Gastroesophageal sphincter (tissue), 4 donors: ENCODE results near the gene DDX28. TPM values are rescaled to one million over a fixed set of nuclear protein-coding genes. Genes with fewer than 3 reads are reported as not detected.

Experiments
- ATAC-seq: fragments of 150-250 bp; one replicate; pipeline ENCODE4 v1.9.1; 2016; ENCODE audit warnings: mild to moderate bottlenecking, moderate library complexity
- H3K27ac ChIP-seq, 4 donors: fragments of 200-600 bp; sonication (generic) in 3 of 4; 1 replicate in 3 of 4; 2 replicates in 1 of 4; pipeline ENCODE4 v1.5.1; 2016 to 2019
- H3K27me3 ChIP-seq: fragments of 200-600 bp; sonication (generic); one replicate; pipeline ENCODE4 v1.5.1; 2019
- H3K36me3 ChIP-seq, 2 donors: fragments of 200-600 bp; sonication (generic); one replicate each; pipeline ENCODE4 v1.5.1; 2019; ENCODE audit warnings: control low read depth in 1 of 2
- H3K4me1 ChIP-seq, 3 donors: fragments of 200-600 bp; sonication (generic); 1 replicate in 2 of 3; 2 replicates in 1 of 3; pipeline ENCODE4 v1.5.1; 2016 to 2019; ENCODE audit warnings: control low read depth in 2 of 3
- H3K4me3 ChIP-seq, 2 donors: fragments of 200-600 bp; sonication (generic); one replicate each; pipeline ENCODE4 v1.5.1; 2019; ENCODE audit warnings: mild to moderate bottlenecking in 1 of 2, moderate library complexity in 1 of 2
- H3K9me3 ChIP-seq, 3 donors: fragments of 200-600 bp; sonication (generic); one replicate each; pipeline ENCODE4 v1.5.1; 2017 to 2019; ENCODE audit warnings: control low read depth in 2 of 3
- EP300 ChIP-seq: sonication (generic); formaldehyde crosslinking; IDR thresholded peaks from one replicate; pipeline ENCODE4 v1.6.1; 2017; ENCODE audit warnings: antibody characterized with exemption, mild to moderate bottlenecking
- POLR2A ChIP-seq, 2 donors: fragments of 450-650 bp; IDR thresholded peaks; one replicate each; pipeline ENCODE4 v1.6.1; 2017; ENCODE audit warnings: antibody characterized with exemption in 2 of 2, mild to moderate bottlenecking in 2 of 2, moderate library complexity in 1 of 2
- POLR2AphosphoS5 ChIP-seq: sonication (generic); formaldehyde crosslinking; IDR thresholded peaks from one replicate; pipeline ENCODE4 v1.6.1; 2017; ENCODE audit warnings: antibody characterized with exemption
- WGBS, 2 donors: methylation state at CpG; one replicate each; pipeline ENCODE4 v1.1.5; 2018; ENCODE audit warnings: low coverage in 1 of 2; 5-methylcytosine and 5-hydroxymethylcytosine counted together
- small RNA-seq, 4 donors: library from RNA; depleted of rRNA; stranded (forward); fragments of <200 nt; gene quantifications; one replicate each; pipeline ENCODE3, GENCODE V24; 2016
- total RNA-seq, 4 donors: library from RNA; depleted of rRNA; stranded (reverse); fragments of >200 nt; gene quantifications; one replicate each; pipeline ENCODE4 v1.1.0, GENCODE V29; 2016
- TF ChIP-seq, protein P1 (sequence below), 4 experiments: fragments of 200-600 bp in 2 of 4; fragments of 450-650 bp in 2 of 4; sonication (generic) in 1 of 4; IDR thresholded peaks; one replicate each; pipeline ENCODE4 v1.5.1; 2017 to 2019; ENCODE audit warnings: antibody characterized with exemption in 4 of 4, mild to moderate bottlenecking in 2 of 4, moderate library complexity in 2 of 4

The DDX28 gene
- total RNA-seq, 4 donors from 2014 or later, result 6.5 to 10.4 (median 8.0) TPM

DNA sequence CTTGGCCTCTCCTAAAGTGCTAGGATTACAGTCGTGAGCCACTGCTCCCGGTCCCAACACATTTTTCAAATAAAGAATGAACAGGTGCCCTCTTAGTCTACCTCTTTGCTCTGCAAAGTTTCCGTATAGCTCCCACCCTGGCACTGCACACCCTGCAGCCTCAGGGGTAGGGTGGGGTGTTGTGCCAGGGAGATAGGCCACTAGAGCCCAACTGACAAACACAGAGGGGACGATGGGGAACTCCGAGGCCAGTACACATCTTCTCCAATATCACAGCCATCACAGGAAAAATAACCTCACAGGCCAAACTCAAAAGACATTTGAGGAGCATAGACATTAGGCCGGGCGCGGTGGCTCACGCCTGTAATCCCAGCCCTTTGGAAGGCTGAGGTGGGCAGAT, 51.9 kb downstream of the DDX28 start:
- no peaks in the 10 kb centered on the region for H3K27me3 ChIP-seq
- no peak for ATAC-seq
- no peaks in the 10 kb centered on the region for H3K9me3 ChIP-seq
- TF ChIP-seq POLR2A (IDR thresholded peaks at IDR 0.05) (no peak), EP300 (no peak), POLR2AphosphoS5 (no peak)
- TF ChIP-seq, protein P1, sequence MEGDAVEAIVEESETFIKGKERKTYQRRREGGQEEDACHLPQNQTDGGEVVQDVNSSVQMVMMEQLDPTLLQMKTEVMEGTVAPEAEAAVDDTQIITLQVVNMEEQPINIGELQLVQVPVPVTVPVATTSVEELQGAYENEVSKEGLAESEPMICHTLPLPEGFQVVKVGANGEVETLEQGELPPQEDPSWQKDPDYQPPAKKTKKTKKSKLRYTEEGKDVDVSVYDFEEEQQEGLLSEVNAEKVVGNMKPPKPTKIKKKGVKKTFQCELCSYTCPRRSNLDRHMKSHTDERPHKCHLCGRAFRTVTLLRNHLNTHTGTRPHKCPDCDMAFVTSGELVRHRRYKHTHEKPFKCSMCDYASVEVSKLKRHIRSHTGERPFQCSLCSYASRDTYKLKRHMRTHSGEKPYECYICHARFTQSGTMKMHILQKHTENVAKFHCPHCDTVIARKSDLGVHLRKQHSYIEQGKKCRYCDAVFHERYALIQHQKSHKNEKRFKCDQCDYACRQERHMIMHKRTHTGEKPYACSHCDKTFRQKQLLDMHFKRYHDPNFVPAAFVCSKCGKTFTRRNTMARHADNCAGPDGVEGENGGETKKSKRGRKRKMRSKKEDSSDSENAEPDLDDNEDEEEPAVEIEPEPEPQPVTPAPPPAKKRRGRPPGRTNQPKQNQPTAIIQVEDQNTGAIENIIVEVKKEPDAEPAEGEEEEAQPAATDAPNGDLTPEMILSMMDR (IDR thresholded peaks at IDR 0.05), result no peak
- peaks cover 0 to 22% (median 10%) of the 10 kb centered on the region in 3 donors for H3K4me1 ChIP-seq
- H3K4me3 ChIP-seq, result no peak overlapping the region
- H3K27ac ChIP-seq, result no peak overlapping the region
- no peaks in the 10 kb centered on the region for H3K36me3 ChIP-seq
- 83% methylated on average over 1 of the region's 9 CpGs; no CpG with 5 or more reads in 1 of the 2 donors for WGBS, 2 donors

Small RNA genes lying within 50 kb of the gene (small RNA-seq; reads per million reads assigned to genes)
- gene RNU6-359P, result 0 reads per million in 4 donors

Other genes with a start within 250 kb of the DDX28 start
- 10 to 100 TPM in 1 of 4 donors, 1 to 10 TPM in 3; 6.0 to 12.3 (median 8.4) TPM for gene RANBP10, start 216.7 kb downstream of the DDX28 start, total RNA-seq
- gene TSNAXIP1, start 216.3 kb downstream of the DDX28 start, total RNA-seq, result 1 to 10 TPM in 3 of 4 donors, under 1 TPM in 1; 0.89 to 2.4 (median 1.6) TPM
- 10 to 100 TPM; 52.6 to 78.0 (median 76.0) TPM for gene THAP11, start 180.9 kb downstream of the DDX28 start, total RNA-seq
- 100 to 1,000 TPM in 3 of 4 donors, 10 to 100 TPM in 1; 90.0 to 194 (median 113) TPM for gene NUTF2, start 176.3 kb downstream of the DDX28 start, total RNA-seq
- 10 to 100 TPM; 15.4 to 44.2 (median 35.3) TPM for gene CENPT, start 175.5 kb downstream of the DDX28 start, total RNA-seq
- 10 to 100 TPM; 43.8 to 72.6 (median 53.5) TPM for gene EDC4, start 150.2 kb downstream of the DDX28 start, total RNA-seq
- gene NRN1L, start 138.3 kb downstream of the DDX28 start, total RNA-seq, result 1 to 10 TPM in 2 of 4 donors, not detected in 2; 1.2 to 2.4 TPM
- gene PSKH1, start 130.0 kb downstream of the DDX28 start, total RNA-seq, result 10 to 100 TPM; 14.7 to 32.3 (median 23.4) TPM
- gene CTRL, start 91.4 kb downstream of the DDX28 start, total RNA-seq, result 1 to 10 TPM in 2 of 4 donors, not detected in 2; 1.2 to 5.0 TPM
- 10 to 100 TPM; 26.5 to 33.8 (median 32.6) TPM for gene PSMB10, start 86.4 kb downstream of the DDX28 start, total RNA-seq
- 10 to 100 TPM; 10.8 to 25.8 (median 15.9) TPM for gene LCAT, start 79.1 kb downstream of the DDX28 start, total RNA-seq
- gene SLC12A4, start 54.6 kb downstream of the DDX28 start, total RNA-seq, result 100 to 1,000 TPM in 1 of 4 donors, 10 to 100 TPM in 3; 54.7 to 121 (median 64.0) TPM
- 1 to 10 TPM in 1 of 4 donors, not detected in 3; 1.4 TPM for gene DPEP3, start 42.7 kb downstream of the DDX28 start, total RNA-seq
- 1 to 10 TPM; 1.0 to 3.0 (median 1.8) TPM for gene DPEP2, start 23.7 kb downstream of the DDX28 start, total RNA-seq
- not detected for gene DPEP2NB, start 7.3 kb downstream of the DDX28 start, total RNA-seq
- gene DUS2, start 52 bp upstream of the DDX28 start, total RNA-seq, result 10 to 100 TPM in 1 of 4 donors, 1 to 10 TPM in 3; 7.2 to 15.0 (median 8.7) TPM
- 10 to 100 TPM; 42.4 to 50.6 (median 49.3) TPM for gene NFATC3, start 62.1 kb upstream of the DDX28 start, total RNA-seq
- gene ESRP2, start 212.9 kb upstream of the DDX28 start, total RNA-seq, result 1 to 10 TPM in 1 of 4 donors, under 1 TPM in 1, not detected in 2; 0.13 to 2.9 TPM
- gene PLA2G15, start 222.1 kb upstream of the DDX28 start, total RNA-seq, result 10 to 100 TPM in 3 of 4 donors, 1 to 10 TPM in 1; 4.5 to 18.0 (median 11.7) TPM
- gene SLC7A6, start 241.3 kb upstream of the DDX28 start, total RNA-seq, result 10 to 100 TPM; 19.1 to 51.5 (median 33.7) TPM